ENCODE data around the gene NODAL.

The NODAL gene

DNA sequence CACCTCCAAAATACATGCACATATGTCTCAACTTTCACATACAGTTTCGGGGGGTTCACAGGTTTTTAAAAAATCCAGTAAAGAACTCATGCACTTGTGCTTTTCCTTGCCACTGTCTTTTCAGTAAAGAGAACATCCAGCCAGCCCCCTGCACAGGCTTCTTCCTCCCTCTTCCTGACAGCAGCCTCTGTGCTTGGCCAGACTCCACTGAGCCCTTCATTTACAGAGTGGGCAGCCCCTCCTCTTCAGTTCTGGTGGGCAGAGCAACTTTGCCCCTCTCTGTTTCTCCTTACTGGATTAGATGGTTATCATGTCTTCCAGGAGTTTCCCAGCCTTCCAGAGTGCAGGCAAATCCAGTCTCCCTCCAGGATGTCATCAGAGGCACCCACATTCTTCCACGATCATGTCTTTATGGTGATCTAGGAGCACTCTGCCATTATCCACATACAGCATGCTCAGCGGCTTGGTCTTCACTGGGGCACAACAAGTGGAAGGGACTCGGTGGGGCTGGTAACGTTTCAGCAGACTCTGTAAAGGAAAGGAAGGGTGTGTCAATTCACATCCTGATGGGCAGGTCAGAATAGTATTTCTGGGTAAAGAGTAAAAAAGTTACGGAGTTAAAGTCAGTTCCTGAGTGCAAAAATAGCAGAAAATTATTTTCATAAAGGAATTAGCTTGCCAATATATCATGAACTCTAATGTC is 8.8 kb downstream of the NODAL start:
- DNase-seq: no peak

DNA sequence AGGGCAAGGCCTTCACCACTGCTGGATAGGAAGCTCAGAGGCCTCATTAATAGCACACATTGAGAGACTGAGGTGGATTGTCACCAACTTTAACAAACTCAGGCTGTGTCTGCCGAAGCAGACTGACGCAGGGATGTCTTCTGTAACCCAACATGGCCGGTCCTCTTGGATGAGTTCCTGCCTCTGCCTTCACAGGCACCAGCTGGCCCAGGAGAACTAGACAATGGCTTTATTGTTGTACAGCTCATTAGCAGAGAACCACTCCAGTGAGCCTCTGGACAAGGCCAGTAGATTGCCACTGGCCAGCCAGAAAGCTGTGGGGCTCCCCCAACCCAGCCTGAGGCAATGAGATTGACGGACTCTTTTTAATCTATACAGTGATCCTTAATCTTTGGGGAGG is 9.4 kb downstream of the NODAL start:
- no peak for DNase-seq

DNA sequence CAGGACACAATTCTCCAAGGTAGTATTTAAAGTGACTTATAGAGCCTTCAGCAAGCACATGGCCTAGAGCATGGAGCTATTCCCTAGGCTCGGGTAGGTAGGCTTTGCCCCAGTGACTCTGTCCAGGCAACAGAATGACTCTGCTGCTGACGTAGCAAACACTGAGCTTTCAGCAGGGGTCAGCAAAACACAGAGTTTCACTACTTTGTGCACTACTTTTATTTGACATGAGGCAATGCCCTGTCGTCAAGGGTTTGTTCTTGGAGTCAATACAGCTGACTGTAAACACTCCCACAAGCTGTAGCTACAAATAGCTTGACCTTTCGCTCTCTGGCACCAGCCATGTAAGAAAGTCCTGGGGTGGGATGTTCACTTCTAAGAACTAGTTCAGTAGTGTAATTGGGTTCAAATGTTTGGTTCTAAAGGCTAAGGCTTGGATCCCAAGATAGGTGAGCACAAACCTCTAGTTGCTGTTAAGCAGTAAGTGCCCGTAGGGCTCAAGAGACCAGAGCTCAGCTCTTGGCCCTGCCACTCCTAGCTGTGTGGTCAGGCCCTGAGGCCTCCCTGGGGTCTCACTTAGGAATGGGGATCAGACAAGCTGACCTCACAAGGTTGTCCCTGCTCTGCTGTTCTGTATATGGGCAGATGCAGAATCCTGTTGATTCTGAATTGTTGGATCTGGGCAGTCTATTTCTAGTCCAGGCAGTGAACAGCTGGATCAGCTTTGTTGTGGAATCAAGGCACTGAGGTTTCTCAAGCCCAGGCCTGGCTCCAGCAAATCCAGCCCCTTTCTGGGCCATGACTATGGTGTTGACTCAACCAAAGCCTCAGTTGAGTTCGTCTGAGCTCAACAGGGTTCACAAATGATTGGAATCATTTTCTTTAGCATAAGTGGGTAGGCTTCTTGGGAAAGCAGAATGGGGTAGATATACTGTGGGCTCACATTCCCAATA is 10.7 kb downstream of the NODAL start:
- DNase-seq: peak; percentile 35

DNA sequence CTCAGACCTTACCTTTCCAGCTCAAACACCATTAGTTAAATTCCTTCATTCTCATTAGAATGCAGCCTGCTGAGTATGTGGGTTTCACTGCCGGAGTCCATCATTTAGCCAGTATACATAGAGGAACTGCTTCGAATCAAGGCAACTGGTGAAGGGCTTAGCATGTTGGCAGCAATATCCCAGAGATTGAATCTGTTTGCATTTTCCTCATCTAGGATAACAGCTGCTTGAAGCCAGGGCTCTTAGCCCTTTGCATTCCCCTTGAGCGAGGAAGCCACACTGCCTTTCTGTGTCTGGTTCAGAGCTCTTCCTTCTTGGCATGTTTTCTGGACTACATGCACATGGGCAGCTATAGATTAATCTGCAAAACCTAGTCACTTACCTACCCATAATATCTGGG is 14.7 kb downstream of the NODAL start:
- DNase-seq: no peak

DNA sequence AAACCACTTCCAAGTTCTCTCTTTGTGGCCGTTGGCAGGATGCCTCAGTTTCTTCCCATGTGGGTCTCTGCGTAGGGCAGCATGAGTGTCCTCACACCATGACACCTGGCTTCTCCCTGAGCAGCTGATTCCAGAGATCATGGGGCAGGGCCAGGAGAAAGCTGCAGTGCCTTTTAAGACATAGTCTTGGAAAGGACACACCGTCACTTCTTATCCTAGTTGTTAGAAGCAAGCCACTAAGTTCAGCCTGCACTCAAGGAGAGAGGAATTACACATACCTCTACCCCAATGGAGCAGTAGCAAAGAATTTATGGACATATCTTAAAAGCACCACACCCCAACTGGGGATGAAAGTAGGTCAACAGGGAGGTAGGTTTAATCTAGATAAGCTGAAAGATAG is 16.4 kb downstream of the NODAL start:
- no peak for DNase-seq

DNA sequence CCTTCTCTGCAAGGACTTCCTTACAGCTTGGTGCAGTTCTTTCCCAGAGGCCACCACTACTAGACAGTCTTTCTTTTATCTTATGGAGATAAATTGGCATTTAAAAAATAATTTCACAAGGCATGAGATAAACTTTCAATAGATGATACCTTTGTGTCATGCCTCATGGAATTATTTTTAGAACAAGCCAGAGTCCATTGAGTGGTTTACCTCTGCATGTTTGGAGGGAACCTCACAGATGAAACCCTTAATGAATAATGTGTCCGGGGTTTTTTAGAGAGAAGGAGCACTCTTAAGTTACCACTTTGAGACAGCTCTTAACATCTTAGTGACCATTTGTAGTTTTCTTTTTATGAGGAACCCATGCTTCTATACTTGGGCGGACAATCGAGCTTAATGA is 17.2 kb downstream of the NODAL start:
- DNase-seq: no peak

DNA sequence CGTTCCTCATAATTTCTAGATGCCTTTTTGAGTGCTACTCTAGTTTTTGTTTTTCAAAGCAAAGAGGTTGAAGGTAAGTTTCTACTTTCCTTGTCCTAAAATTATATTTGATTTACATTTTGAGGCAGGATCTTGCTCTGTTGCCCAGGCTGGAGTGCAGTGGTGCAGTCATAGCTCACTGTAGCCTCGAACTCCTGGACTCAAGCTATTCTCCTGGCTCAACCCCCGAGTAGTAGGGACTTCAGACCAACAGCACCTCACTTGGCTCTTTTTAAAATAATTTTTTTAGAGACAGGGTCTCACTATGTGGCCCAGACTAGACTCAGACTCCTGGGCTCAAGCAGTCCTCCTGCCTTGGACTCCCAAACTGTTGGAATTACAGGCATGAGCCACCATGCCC is 22.8 kb downstream of the NODAL start:
- DNase-seq: no peak

GRCh38 chr10:70418229-70418628 is 23.3 kb downstream of the NODAL start:
- DNase-seq: no peak

DNA sequence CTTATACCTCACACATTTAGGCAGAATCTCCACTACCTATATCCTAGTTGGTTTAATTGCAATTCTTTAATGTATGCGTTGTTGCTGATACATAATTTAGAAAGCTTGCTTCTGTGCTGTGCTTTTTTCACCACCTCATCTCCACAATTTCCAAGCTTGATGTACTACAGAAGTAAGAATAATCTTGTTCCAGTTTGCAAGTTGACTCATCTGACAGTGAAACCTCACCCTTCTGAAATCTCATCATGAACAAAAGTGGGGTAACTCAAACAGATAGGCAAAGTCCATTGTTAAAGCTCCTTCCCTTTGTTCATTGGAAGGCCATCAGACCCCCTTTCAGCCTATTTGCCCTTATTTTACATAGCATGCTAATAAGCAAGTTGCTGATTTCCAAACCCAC is 23.9 kb downstream of the NODAL start:
- DNase-seq: no peak

GRCh38 chr10:70412356-70412755 is 29.1 kb downstream of the NODAL start:
- DNase-seq: no peak

DNA sequence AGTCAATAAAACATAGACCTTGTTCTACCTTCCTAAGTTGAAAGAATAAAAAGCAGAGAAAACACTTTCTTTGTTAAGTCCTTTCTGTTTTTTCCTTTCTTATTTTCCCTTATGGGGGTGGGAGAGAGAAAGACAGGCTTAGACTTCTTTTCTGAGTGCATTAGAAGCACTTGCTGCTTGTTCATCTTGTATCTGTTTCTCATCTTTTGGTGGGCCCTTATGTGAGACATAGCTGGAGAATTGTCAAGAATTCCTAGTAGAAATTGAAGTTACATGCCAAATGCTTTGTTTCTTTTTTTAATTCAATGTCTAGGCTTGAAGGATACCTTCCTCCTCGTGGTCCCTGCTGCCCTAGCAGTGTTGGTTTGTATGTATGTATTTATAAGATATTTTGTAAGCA is 30.9 kb downstream of the NODAL start:
- no peak for DNase-seq

DNA sequence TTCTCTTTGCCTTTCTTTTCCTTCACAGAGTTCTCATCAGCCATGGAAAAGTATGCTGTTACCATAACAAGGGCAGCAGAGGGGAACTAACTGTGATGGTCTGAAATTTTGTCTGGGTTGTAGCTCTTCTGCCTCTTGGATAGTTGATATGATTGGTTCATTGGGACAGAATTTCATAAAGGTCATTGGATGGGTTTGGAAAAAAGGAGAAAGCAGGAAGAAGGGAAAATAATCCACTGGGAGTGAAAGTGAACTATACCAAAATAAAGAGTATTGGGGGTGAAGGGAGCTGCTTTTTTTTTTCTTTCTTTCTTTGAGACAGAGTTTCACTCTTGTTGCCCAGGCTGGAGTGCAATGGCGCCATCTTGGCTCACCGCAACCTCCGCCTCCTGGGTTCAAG is 31.7 kb downstream of the NODAL start:
- no peak for DNase-seq

DNA sequence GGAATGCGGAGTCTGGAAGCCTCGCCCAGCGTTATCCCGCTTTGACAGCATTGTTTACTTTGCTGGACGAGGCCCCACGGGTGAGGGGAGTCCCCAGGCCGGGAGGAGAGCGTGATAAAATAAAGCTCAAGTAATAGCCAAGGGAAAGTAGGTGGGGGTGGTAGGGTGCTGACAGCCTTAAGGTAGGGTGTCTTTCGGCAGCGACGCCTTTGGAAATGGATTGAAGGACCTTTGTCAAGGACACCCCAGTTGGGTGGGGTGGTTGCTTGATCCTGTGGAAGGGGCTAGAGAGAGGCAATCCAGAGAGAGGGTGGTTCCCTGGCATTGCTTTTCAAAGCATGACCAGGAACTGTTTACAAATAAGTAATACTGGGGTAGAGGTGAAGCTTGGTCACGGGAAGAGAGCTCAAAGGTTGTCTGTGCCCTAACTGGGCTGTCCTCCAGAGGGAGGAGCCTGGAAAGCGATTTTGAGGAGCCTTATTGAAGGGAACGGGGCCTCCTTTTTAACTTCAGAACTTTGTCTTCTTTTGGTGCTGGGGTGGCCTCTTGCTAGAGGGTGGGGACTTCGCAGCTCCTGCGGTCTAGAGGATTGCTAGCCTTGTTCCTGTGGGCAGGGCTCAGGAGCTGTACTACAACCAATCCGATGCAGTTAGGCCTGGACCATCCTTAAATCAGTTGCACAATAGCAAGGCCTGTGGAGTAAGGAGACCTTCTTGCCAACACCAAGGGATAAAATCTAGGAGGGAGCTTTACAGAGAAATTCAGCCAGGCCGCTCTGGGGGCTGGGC is 36.2 kb downstream of the NODAL start:
- DNase-seq: peak; percentile 58

DNA sequence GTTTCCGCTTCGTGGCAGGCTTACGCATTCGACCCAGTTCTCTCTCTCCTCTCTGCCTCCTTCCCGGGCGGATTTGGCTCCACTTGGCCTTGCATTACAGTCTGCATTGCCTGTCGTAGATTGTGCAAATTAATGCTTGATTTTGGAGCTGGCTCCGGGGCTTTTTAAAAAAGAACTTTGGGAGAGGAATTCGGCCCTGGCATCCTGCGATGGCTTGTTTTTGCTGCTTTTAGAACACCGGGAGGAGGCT is 36.8 kb downstream of the NODAL start:
- DNase-seq: no peak

GRCh38 chr10:70404036-70404786 is 37.3 kb downstream of the NODAL start, which contains the start of gene EIF4EBP2:
Gene EIF4EBP2, plus strand, starts transcription at chr10:70404145. Its CDS starts 257 bp downstream, at chr10:70404402.
- peak; percentile 97 for DNase-seq

GRCh38 chr10:70403483-70404035 is 37.9 kb downstream of the NODAL start:
- DNase-seq: no peak

GRCh38 chr10:70399177-70399576 is 42.3 kb downstream of the NODAL start:
- no peak for DNase-seq

GRCh38 chr10:70396140-70396539 is 45.3 kb downstream of the NODAL start:
- no peak for DNase-seq

- no peak for DNase-seq
These were observed 49.8 kb downstream of the NODAL start for GRCh38 chr10:70391654-70392053.
